Small intestine (tissue), 7 donors: ENCODE data around the gene SNAPC4. TPM values are rescaled to one million over a fixed set of nuclear protein-coding genes. Genes with fewer than 3 reads are reported as not detected.

Source experiments
- DNase-seq, 2 donors: peaks; one replicate each; pipeline versions ENCODE4 v3.0.0 to v3.0.0-alpha.2; 2013
- FAIRE-seq: peaks from 2 replicates; lab custom pipeline; 2012; peaks lifted over from hg19 to GRCh38; lab: Jason Lieb, UNC
- H3K27ac ChIP-seq, 3 donors: one replicate each; pipeline ENCODE4 v1.5.1; 2013; ENCODE audit warnings: low read length in 2 of 3, mild to moderate bottlenecking in 2 of 3, control low read depth in 1 of 3, inconsistent platforms in 1 of 3, low read depth in 1 of 3, moderate library complexity in 1 of 3
- H3K27me3 ChIP-seq, 3 donors: one replicate each; pipeline ENCODE4 v1.6.1; 2013; ENCODE audit warnings: low read length in 3 of 3, inconsistent platforms in 1 of 3; ENCODE audit not compliant: control insufficient read depth in 3 of 3, insufficient read depth in 3 of 3
- H3K36me3 ChIP-seq, 3 donors: one replicate each; pipeline ENCODE4 v1.6.1; 2013; ENCODE audit warnings: low read length in 3 of 3, inconsistent platforms in 1 of 3, low read depth in 1 of 3, mild to moderate bottlenecking in 1 of 3, moderate library complexity in 1 of 3; ENCODE audit not compliant: control insufficient read depth in 3 of 3, insufficient read depth in 2 of 3
- H3K4me1 ChIP-seq, 3 donors: one replicate each; pipeline ENCODE4 v1.6.1; 2013; ENCODE audit warnings: low read length in 2 of 3, inconsistent platforms in 1 of 3, low read depth in 1 of 3, mild to moderate bottlenecking in 1 of 3, moderate library complexity in 1 of 3; ENCODE audit not compliant: control insufficient read depth in 3 of 3, insufficient read depth in 2 of 3
- H3K4me3 ChIP-seq, 3 donors: one replicate each; pipeline ENCODE4 v1.5.1; 2013; ENCODE audit warnings: low read length in 3 of 3, control low read depth in 1 of 3, inconsistent platforms in 1 of 3, low read depth in 1 of 3, mild to moderate bottlenecking in 1 of 3, moderate library complexity in 1 of 3
- H3K9me3 ChIP-seq, 2 donors: one replicate each; pipeline ENCODE4 v1.6.1; 2013; ENCODE audit warnings: low read depth in 1 of 2, low read length in 1 of 2; ENCODE audit not compliant: control insufficient read depth in 2 of 2, insufficient read depth in 1 of 2
- WGBS, 3 donors: extraction: QIAGEN DNeasy Blood & Tissue Kit; methylation state at CpG; one replicate each; pipeline ENCODE4 v1.1.7; 2013; 5-methylcytosine and 5-hydroxymethylcytosine counted together
- polyA plus RNA-seq, 4 donors: library from polyadenylated mRNA; stranded (reverse) in 3 of 4; unstranded in 1 of 4; fragments of 200-250 nt in 3 of 4; fragments of 120-200 nt in 1 of 4; gene quantifications; one replicate each; pipeline versions ENCODE4 v1.2.1 to v1.2.3, GENCODE V29; 2013
- donor health status: healthy with polysubstance abuse.
- donor health status: control.
- donor health status: control.
- donor health status: Bipolar disorder and iron deficiency.
- donor health status: healthy.

Gene SNAPC4
- polyA plus RNA-seq, 4 donors, result 5.4 to 11.2 (median 6.3) TPM

DNA sequence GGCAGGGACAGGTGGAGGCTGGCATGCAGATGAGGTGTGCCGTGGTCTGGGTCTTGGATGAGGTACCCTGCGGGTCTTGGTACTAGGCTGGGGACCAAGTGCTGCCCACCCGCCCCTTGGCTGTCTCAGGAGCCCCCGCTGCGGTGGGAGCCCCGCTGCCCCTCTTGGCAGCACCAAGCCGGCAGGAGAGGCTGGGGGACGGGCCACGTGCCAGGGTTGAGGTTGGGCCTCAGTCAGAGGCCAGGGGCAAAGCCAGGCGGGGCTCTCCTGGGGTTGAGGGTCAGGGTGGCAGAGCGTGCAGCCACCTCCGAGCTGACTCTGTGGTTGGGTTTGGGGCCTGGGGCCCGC is 28.5 kb downstream of the SNAPC4 start:
- FAIRE-seq, result no peak
- no peak overlapping the region for H3K27ac ChIP-seq
- no peak overlapping the region for H3K4me3 ChIP-seq
- H3K4me1 ChIP-seq, result peaks cover 0 to 14% (median 2%) of the 10 kb centered on the region in 3 donors
- H3K36me3 ChIP-seq, result peaks cover 0 to 33% (median 0%) of the 10 kb centered on the region in 3 donors
- H3K9me3 ChIP-seq, result no peaks in the 10 kb centered on the region
- no peak for DNase-seq
- 76 to 88% (median 87%) methylated on average over 10 to 13 of the region's 13 CpGs for WGBS, 3 donors
- no peaks in the 10 kb centered on the region for H3K27me3 ChIP-seq

DNA sequence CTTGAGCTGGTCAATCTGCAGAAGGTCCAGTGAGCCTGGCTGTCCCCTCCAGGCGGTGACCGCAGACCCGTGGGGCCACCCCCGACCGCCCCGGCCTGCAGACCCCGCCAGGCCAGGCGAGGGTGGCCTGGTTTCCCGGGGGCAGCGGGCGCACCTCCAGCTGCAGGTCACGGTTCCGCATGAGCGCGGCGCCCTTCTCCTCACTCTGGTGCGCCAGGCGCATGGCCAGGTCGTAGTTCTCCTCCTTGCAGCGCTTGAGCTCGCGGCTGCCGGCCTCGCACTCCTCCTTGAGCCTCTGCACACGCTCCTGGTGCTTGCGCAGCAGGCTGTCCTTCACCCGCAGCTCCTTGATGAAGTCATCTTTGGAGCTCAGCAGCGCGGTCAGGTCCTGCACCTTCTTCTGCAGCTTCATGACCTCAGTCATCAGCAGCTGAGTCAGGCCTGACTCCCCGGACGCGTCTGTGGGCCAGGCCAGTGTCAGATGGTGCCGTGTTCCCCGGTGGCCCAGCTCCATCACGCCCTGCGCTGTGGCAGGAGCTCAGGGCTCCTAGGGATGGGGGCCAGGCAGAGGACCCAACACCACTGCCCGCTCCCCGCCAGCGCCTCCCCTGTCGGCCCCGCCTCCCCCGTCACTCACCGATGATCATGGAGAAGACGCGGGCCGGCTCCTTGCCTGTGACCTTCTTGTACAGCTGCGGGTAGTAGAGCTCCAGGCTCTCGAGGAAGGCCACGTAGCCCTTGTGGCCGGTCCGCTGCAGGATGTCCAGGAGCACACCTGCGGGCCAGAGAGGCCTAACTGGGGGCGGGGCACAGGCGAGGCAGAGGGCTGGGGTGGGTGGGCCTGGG is 29.1 kb downstream of the SNAPC4 start:
- Histone ChIP-seq H3K4me3 (no peak overlapping the region), H3K27me3 (no peaks in the 10 kb centered on the region), H3K4me1 (peaks cover 0 to 14% (median 2%) of the 10 kb centered on the region in 3 donors), H3K36me3 (peaks cover 0 to 27% (median 0%) of the 10 kb centered on the region in 3 donors), H3K27ac (no peak overlapping the region), H3K9me3 (no peaks in the 10 kb centered on the region)
- FAIRE-seq, result no peak
- 91 to 94% (median 93%) methylated on average over 53 to 54 of the region's 54 CpGs for WGBS, 3 donors
- no peak for DNase-seq

DNA sequence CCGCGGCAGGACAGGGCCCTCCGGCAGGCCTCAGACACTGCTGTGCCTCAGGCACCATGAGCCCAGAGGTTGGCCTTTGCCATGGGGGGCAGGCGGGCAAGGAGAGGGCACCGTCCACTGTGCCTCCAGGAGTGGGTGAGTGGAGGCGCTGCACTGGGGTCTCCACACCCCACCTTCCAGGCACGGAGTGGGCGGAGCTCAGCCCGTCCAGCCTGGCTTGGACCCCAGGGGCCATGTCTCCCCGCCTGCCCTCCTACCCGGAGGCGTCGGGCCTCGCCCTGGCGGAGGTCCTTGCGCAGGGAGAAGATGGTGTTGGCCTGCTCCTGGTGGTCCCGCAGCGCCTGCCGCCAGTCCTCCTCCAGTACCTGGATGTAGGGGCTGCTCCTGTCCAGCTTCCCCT is 29.9 kb downstream of the SNAPC4 start:
- H3K4me3 ChIP-seq, result no peak overlapping the region
- H3K4me1 ChIP-seq, result peaks cover 0 to 14% (median 2%) of the 10 kb centered on the region in 3 donors
- H3K9me3 ChIP-seq, result no peaks in the 10 kb centered on the region
- 87 to 95% (median 94%) methylated on average over 17 to 19 of the region's 19 CpGs for WGBS, 3 donors
- peaks cover 0 to 18% (median 0%) of the 10 kb centered on the region in 3 donors for H3K36me3 ChIP-seq
- DNase-seq, result no peak
- FAIRE-seq, result no peak
- no peaks in the 10 kb centered on the region for H3K27me3 ChIP-seq
- no peak overlapping the region for H3K27ac ChIP-seq

DNA sequence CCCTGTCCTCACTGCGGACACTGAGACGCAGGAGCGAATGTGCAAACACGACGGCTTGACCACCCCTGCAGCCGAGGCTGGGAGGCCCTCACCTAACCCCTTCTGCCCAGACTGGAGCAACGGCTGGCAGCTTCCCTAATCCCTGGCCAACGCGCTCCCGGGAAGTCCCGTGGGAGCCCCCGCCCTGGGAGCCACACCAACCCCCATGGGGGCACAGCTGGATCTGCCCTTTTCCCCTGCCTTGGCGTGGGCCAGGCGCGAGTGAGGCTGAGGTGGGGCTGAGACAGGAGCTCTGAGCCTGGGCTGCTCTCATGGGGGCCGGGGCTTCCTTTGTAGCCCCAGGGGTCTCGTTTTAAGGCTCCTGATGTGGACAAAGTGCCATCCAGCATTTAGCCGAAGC is 31.8 kb downstream of the SNAPC4 start:
- H3K4me1 ChIP-seq, result peaks cover 0 to 21% (median 2%) of the 10 kb centered on the region in 3 donors
- no peak overlapping the region for H3K27ac ChIP-seq
- no peak for DNase-seq
- H3K36me3 ChIP-seq, result peaks cover 0 to 2% (median 0%) of the 10 kb centered on the region in 3 donors
- peaks cover 0 to 2% of the 10 kb centered on the region in 2 donors for H3K9me3 ChIP-seq
- 71 to 77% (median 75%) methylated on average over 16 to 18 of the region's 18 CpGs for WGBS, 3 donors
- H3K4me3 ChIP-seq, result no peak overlapping the region
- peaks cover 0 to 12% (median 0%) of the 10 kb centered on the region in 3 donors for H3K27me3 ChIP-seq
- no peak for FAIRE-seq

DNA sequence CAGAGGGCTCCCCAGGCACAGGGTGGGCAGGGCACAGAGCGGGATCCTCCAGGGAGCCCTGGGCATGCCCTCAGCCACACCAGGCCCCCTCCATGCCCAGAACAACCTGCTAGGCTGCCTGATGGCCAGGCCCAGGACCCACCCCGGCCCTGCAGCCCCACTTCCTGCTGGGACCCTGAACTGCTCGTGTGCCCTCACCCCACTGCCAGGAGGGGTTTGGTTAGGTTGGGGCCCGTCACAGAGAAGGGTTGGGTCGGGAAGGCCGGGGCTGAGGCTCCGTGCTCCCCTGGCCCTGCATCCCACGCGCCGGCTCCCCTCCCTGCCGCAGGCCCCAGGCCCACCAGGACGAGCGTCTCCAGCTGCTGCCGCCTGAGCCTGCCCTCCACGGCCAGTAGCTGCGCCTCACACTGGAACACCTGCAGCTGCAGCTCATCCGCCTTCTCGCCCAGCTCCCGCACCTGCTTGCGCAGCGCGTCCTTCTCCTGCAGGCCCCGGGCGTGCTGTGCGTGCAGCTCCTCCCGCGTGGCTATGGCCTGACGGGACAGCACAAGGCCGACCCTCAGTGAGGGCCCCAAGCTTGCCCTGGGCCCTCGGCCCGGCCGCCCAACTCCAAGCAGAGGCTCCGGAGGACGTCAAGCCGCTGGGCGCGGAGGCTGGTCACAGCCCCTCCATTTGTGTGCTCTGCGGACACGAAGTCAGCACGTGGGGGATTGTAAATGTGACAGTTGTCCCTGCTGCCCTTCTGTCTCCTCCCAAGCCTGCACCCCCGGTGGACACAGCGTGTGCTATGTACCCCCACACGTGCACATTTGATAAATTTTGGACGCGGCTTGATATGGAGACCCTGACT is 32.4 kb downstream of the SNAPC4 start:
- H3K4me1 ChIP-seq, result peaks cover 0 to 20% (median 2%) of the 10 kb centered on the region in 3 donors
- H3K9me3 ChIP-seq, result peaks cover 0 to 2% of the 10 kb centered on the region in 2 donors
- WGBS, 3 donors, result 80 to 87% (median 84%) methylated on average over 39 to 45 of the region's 45 CpGs
- DNase-seq, result no peak
- FAIRE-seq, result no peak
- no peak overlapping the region for H3K27ac ChIP-seq
- H3K4me3 ChIP-seq, result no peak overlapping the region
- peaks cover 0 to 2% (median 0%) of the 10 kb centered on the region in 3 donors for H3K36me3 ChIP-seq
- peaks cover 0 to 12% (median 0%) of the 10 kb centered on the region in 3 donors for H3K27me3 ChIP-seq

DNA sequence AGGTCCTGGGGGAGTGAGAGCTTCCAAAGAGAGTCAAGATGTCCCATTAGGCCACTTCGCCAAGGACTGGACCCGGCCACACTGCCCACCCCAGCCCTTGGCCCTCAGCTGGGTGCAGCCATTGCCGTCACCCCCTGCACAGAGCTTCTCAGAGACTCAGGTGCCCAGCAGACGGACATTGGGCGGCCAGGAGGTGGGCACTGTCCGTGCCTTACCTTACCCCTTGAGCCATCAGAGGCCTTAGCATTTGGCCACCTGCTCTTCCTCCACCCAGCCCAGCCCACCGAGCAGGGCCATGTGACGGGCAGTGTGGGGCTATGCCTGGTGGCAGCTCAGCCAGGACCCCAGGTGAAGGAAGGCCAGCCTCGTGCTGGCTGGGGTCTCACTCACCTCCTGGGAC is 33.1 kb downstream of the SNAPC4 start:
- no peak overlapping the region for H3K27ac ChIP-seq
- peaks cover 0 to 2% of the 10 kb centered on the region in 2 donors for H3K9me3 ChIP-seq
- 86 to 92% (median 89%) methylated on average over 8 to 9 of the region's 9 CpGs for WGBS, 3 donors
- H3K36me3 ChIP-seq, result peaks cover 0 to 9% (median 0%) of the 10 kb centered on the region in 3 donors
- DNase-seq (no peak), FAIRE-seq (no peak)
- peaks cover 0 to 12% (median 0%) of the 10 kb centered on the region in 3 donors for H3K27me3 ChIP-seq
- H3K4me1 ChIP-seq, result peaks cover 0 to 22% (median 0%) of the 10 kb centered on the region in 3 donors
- no peak overlapping the region for H3K4me3 ChIP-seq

DNA sequence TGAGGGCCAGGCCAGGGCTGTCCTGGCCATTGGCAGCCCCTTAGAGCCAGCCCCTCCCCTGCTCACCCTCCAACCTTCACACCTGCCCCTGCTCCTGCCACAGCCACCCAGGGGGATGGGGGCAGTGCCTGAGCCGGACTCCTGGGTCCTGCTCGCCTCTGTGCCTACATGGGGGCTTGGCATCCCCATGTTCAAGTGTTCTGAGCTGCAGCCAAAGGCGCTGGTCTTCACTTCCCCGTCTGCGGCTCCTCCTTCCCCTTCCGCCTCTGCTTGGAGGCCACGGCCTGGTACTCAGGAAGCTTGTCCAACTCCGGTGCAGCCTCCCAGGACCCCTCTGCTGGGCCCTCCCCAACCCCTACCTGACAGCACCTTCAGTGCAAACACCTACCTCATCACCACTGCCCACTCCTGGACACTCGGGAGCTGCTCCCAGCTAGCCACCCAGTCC is 34.2 kb downstream of the SNAPC4 start:
- H3K9me3 ChIP-seq, result peaks cover 0 to 2% of the 10 kb centered on the region in 2 donors
- no peak overlapping the region for H3K4me3 ChIP-seq
- DNase-seq, result no peak
- FAIRE-seq, result no peak
- H3K27ac ChIP-seq, result no peak overlapping the region
- peaks cover 0 to 19% (median 0%) of the 10 kb centered on the region in 3 donors for H3K36me3 ChIP-seq
- H3K27me3 ChIP-seq, result peaks cover 0 to 12% (median 0%) of the 10 kb centered on the region in 3 donors
- WGBS, 3 donors, result 59 to 63% (median 59%) methylated on average over 9 of the region's 9 CpGs
- H3K4me1 ChIP-seq, result peaks cover 0 to 31% (median 0%) of the 10 kb centered on the region in 3 donors
